Loucy (cell line): ENCODE data around the gene UBL4A.

Experiments used
- H2AFZ ChIP-seq: fragments of 200-600 bp; sonication (generic); 2 replicates; pipeline ENCODE4 v1.6.0; 2016; ENCODE audit warnings: antibody characterized with exemption, mild to moderate bottlenecking, low read length, moderate library complexity
- H3F3A ChIP-seq: fragments of 200-600 bp; 2 replicates; pipeline ENCODE4 v1.6.0; 2016; ENCODE audit warnings: antibody characterized with exemption, low read depth, mild to moderate bottlenecking
- H3K27me3 ChIP-seq: fragments of 200-600 bp; sonication (generic); 2 replicates; pipeline ENCODE4 v1.6.1; 2014; ENCODE audit warnings: low read length, mild to moderate bottlenecking; ENCODE audit not compliant: insufficient read depth, poor library complexity, severe bottlenecking
- H3K36me3 ChIP-seq: fragments of 200-600 bp; sonication (generic); 2 replicates; pipeline ENCODE4 v1.6.1; 2016; ENCODE audit warnings: low read length; ENCODE audit not compliant: insufficient read depth
- H3K4me1 ChIP-seq: fragments of 200-600 bp; sonication (generic); 2 replicates; pipeline ENCODE4 v1.5.1; 2014; ENCODE audit warnings: low read length, mild to moderate bottlenecking; ENCODE audit not compliant: insufficient read depth, poor library complexity, severe bottlenecking
- H3K4me2 ChIP-seq: fragments of 200-600 bp; sonication (generic); 2 replicates; pipeline ENCODE4 v1.6.0; 2014; ENCODE audit warnings: antibody characterized with exemption, low read length, low read depth, mild to moderate bottlenecking; ENCODE audit not compliant: poor library complexity, severe bottlenecking
- H3K4me3 ChIP-seq: fragments of 200-600 bp; sonication (generic); 2 replicates; pipeline ENCODE4 v1.5.1; 2014; ENCODE audit warnings: low read length, mild to moderate bottlenecking, mixed read lengths; ENCODE audit not compliant: poor library complexity, severe bottlenecking
- H3K79me2 ChIP-seq: fragments of 200-600 bp; sonication (generic); 2 replicates; pipeline ENCODE4 v1.6.1; 2014; ENCODE audit warnings: low read length; ENCODE audit not compliant: insufficient read depth
- H3K9ac ChIP-seq: fragments of 200-600 bp; sonication (generic); 2 replicates; pipeline ENCODE4 v1.6.0; 2014; ENCODE audit warnings: mild to moderate bottlenecking, low read depth, low read length, moderate library complexity; ENCODE audit not compliant: poor library complexity, severe bottlenecking
- H3K9me2 ChIP-seq: fragments of 200-600 bp; sonication (generic); replicated peaks from 2 replicates; pipeline ENCODE4 v1.6.1; 2016; ENCODE audit warnings: low read depth, low read length, mixed read lengths
- H3K9me3 ChIP-seq: fragments of 200-600 bp; sonication (generic); 2 replicates; pipeline ENCODE4 v1.6.1; 2014; ENCODE audit warnings: mild to moderate bottlenecking, antibody characterized with exemption, low read length, low read depth; ENCODE audit not compliant: insufficient read depth
- H4K20me1 ChIP-seq: fragments of 200-600 bp; sonication (generic); 2 replicates; pipeline ENCODE4 v1.6.0; 2014; ENCODE audit warnings: antibody characterized with exemption, low read length, mild to moderate bottlenecking; ENCODE audit not compliant: insufficient read depth, poor library complexity, severe bottlenecking
- CTCF ChIP-seq: fragments of 200-600 bp; sonication (generic); conservative IDR thresholded peaks from 2 replicates; pipeline ENCODE4 v1.5.1; 2014; ENCODE audit warnings: mild to moderate bottlenecking, antibody characterized with exemption, low read length
- EZH2phosphoT487 ChIP-seq: fragments of 200-600 bp; IDR thresholded peaks from 2 replicates; pipeline ENCODE4 v1.6.1; 2018; ENCODE audit warnings: antibody characterized with exemption, mild to moderate bottlenecking, moderate library complexity, borderline replicate concordance

Gene UBL4A

GRCh38 chrX:154468217-154468616 is 18.2 kb downstream of the UBL4A start:
- H3K4me1 ChIP-seq = no peaks in the 10 kb centered on the region
- H3K9me2 ChIP-seq = no peaks in the 10 kb centered on the region
- no peaks in the 10 kb centered on the region for H3F3A ChIP-seq
- no peak overlapping the region for H3K4me2 ChIP-seq
- no peaks in the 10 kb centered on the region for H3K79me2 ChIP-seq
- H3K27me3 ChIP-seq = no peaks in the 10 kb centered on the region
- no peaks in the 10 kb centered on the region for H3K9me3 ChIP-seq
- H4K20me1 ChIP-seq = no peaks in the 10 kb centered on the region
- H3K9ac ChIP-seq = no peak overlapping the region
- no peaks in the 10 kb centered on the region; the same call in 1 of the 2 replicates for H3K36me3 ChIP-seq
- TF ChIP-seq CTCF = no peak
- TF ChIP-seq EZH2phosphoT487 = no peak
- no peak overlapping the region for H3K4me3 ChIP-seq
- no peak overlapping the region for H2AFZ ChIP-seq

- no peaks in the 10 kb centered on the region for H3K79me2 ChIP-seq
- no peak overlapping the region for H2AFZ ChIP-seq
- no peak overlapping the region for H3K4me3 ChIP-seq
- no peaks in the 10 kb centered on the region; the same call in 1 of the 2 replicates for H3K36me3 ChIP-seq
- no peaks in the 10 kb centered on the region for H4K20me1 ChIP-seq
- no peaks in the 10 kb centered on the region for H3K27me3 ChIP-seq
- H3K4me1 ChIP-seq = no peaks in the 10 kb centered on the region
- H3K9me2 ChIP-seq = no peaks in the 10 kb centered on the region
- H3K9ac ChIP-seq = no peak overlapping the region
- H3F3A ChIP-seq = no peaks in the 10 kb centered on the region
- TF ChIP-seq EZH2phosphoT487 (no peak), CTCF (no peak)
- H3K9me3 ChIP-seq = no peaks in the 10 kb centered on the region
- H3K4me2 ChIP-seq = no peak overlapping the region
Observed at GRCh38 chrX:154467556-154467955, 18.9 kb downstream of the UBL4A start.

DNA sequence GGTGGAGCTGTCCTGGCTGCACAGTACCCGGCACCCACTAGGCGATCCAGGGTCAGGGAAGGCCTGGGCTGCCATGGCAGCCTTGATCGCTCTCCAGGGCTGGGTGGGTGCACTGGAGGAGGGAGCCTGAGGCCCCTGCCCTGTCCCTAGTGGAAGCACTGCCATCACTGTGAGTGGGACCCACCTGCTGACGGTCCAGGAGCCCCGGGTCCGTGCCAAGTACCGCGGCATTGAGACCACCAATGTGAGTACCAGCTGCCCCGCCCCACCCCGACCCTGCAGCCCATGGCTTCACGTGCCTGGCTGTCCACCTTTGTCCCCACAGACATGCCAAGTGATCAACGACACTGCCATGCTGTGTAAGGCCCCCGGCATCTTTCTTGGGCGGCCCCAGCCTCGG is 19.5 kb downstream of the UBL4A start:
- no peaks in the 10 kb centered on the region; the same call in 1 of the 2 replicates for H3K36me3 ChIP-seq
- no peaks in the 10 kb centered on the region for H3K79me2 ChIP-seq
- no peak overlapping the region for H2AFZ ChIP-seq

More for the DNA sequence above, 19.5 kb downstream of the UBL4A start:
- H3K27me3 ChIP-seq = no peaks in the 10 kb centered on the region
- H3K4me3 ChIP-seq = no peak overlapping the region
- no peak overlapping the region for H3K4me2 ChIP-seq
- no peaks in the 10 kb centered on the region for H4K20me1 ChIP-seq
- TF ChIP-seq CTCF (no peak), EZH2phosphoT487 (no peak)
- no peaks in the 10 kb centered on the region for H3F3A ChIP-seq
- H3K9me3 ChIP-seq = no peaks in the 10 kb centered on the region
- H3K4me1 ChIP-seq = no peaks in the 10 kb centered on the region
- no peaks in the 10 kb centered on the region for H3K9me2 ChIP-seq
- H3K9ac ChIP-seq = no peak overlapping the region
